H1 (cell line): ENCODE measurements around the gene BEST1. TPM values are rescaled to one million over a fixed set of nuclear protein-coding genes. Genes with fewer than 3 reads are reported as not detected.

Experiments used
- ASH2L ChIP-seq: fragments of 200-600, 300-600 bp; sonication (generic); IDR thresholded peaks from one replicate; pipeline ENCODE4 v1.7.1; 2017; ENCODE audit warnings: low read length
- KDM4A ChIP-seq: IDR thresholded peaks from one replicate; pipeline ENCODE4 v1.7.1; 2012; ENCODE audit warnings: low read depth, mild to moderate bottlenecking, moderate library complexity, low read length, inconsistent platforms; ENCODE audit not compliant: severe bottlenecking
- RXRA ChIP-seq: IDR thresholded peaks from 2 replicates; pipeline ENCODE4 v1.6.1; 2011; ENCODE audit warnings: low read depth, mild to moderate bottlenecking, low read length, moderate library complexity; ENCODE audit not compliant: insufficient read depth
- SRF ChIP-seq: IDR thresholded peaks from 2 replicates; pipeline ENCODE4 v1.6.1; 2011; ENCODE audit warnings: mild to moderate bottlenecking, low read depth, low read length, moderate library complexity
- polyA plus RNA-seq, 7 experiments: library from polyadenylated mRNA; depleted of rRNA in 3 of 7; stranded (reverse) in 5 of 7; unstranded in 2 of 7; fragments of >200 nt in 5 of 7; fragments of 200-250 nt in 2 of 7; gene quantifications; 1 replicate in 5 of 7; 2 replicates in 1 of 7; 4 replicates in 1 of 7; pipeline versions ENCODE4 v1.2.1 to v1.2.3, GENCODE V29; 2011 to 2013; ENCODE audit warnings: missing spikeins in 2 of 7, mixed read lengths in 2 of 7
- total RNA-seq: library from RNA; stranded (reverse); fragmentation: NEBNext Ultra II Directional; extraction: Animal tissue kit (Norgen Biotek cat#: 25700); gene quantifications from 2 replicates; pipeline ENCODE4 v1.2.1, GENCODE V29; 2021

BEST1 gene
- total and polyA plus RNA-seq, 2 of the 8 experiments (the other 6 are each of a cell fraction or from before 2014, with no cell fraction given), result 0.22 to 0.62 TPM

- no peak for TF ChIP-seq RXRA
- TF ChIP-seq ASH2L, result no peak
- TF ChIP-seq KDM4A, result no peak
- no peak for TF ChIP-seq SRF
These were observed 60.9 kb downstream of the BEST1 start (continued) for GRCh38 chr11:62010935-62011528.
